Measurements from ENCODE around the gene TRIM31. TPM values are rescaled to one million over a fixed set of nuclear protein-coding genes. Genes with fewer than 3 reads are reported as not detected.

The TRIM31 gene
- total and polyA plus RNA-seq, 5 donors from 2014 or later, result 0.13 to 0.18 TPM; not detected in 3

- peaks cover 9% of the 10 kb centered on the region for H3K27me3 ChIP-seq (ENCODE audit: control insufficient read depth, insufficient read depth, low read length)
- H3K4me3 Mint-ChIP-seq, result peak overlapping the region; percentile 90 to 99 (median 98)
- H3K27ac ChIP-seq (ENCODE audit: insufficient read depth, low read length, poor library complexity, severe bottlenecking), result peak overlapping the region; percentile 99
- no peak for ATAC-seq (ENCODE audit: low read depth in 2 of 2)
- H3K36me3 Mint-ChIP-seq, result peaks cover 38% of the 10 kb centered on the region
- H3K9me3 Mint-ChIP-seq, result peaks cover 0 to 1% (median 0%) of the 10 kb centered on the region in 7 donors
- H3K4me1 Mint-ChIP-seq, result peaks cover 23 to 75% (median 50%) of the 10 kb centered on the region in 4 donors
- peak overlapping the region; percentile 91 for H3K4me3 ChIP-seq (ENCODE audit: low read depth, low read length)
- peaks cover 42% of the 10 kb centered on the region for H3K27me3 Mint-ChIP-seq
- H3K9me3 ChIP-seq (ENCODE audit: control insufficient read depth in 2 of 2, low read length in 2 of 2), result no peaks in the 10 kb centered on the region
- DNase-seq, result no peak
- H3K4me1 ChIP-seq (ENCODE audit: control insufficient read depth, insufficient read depth, low read length, poor library complexity, severe bottlenecking), result peaks cover 38% of the 10 kb centered on the region
- peak overlapping the region; percentile 97 to 99 (median 99) for H3K27ac Mint-ChIP-seq
- H3K36me3 ChIP-seq (ENCODE audit: control insufficient read depth, insufficient read depth, low read length), result peaks cover 38% of the 10 kb centered on the region
These were observed 45.3 kb downstream of the TRIM31 start for GRCh38 chr6:30067460-30068139.

DNA sequence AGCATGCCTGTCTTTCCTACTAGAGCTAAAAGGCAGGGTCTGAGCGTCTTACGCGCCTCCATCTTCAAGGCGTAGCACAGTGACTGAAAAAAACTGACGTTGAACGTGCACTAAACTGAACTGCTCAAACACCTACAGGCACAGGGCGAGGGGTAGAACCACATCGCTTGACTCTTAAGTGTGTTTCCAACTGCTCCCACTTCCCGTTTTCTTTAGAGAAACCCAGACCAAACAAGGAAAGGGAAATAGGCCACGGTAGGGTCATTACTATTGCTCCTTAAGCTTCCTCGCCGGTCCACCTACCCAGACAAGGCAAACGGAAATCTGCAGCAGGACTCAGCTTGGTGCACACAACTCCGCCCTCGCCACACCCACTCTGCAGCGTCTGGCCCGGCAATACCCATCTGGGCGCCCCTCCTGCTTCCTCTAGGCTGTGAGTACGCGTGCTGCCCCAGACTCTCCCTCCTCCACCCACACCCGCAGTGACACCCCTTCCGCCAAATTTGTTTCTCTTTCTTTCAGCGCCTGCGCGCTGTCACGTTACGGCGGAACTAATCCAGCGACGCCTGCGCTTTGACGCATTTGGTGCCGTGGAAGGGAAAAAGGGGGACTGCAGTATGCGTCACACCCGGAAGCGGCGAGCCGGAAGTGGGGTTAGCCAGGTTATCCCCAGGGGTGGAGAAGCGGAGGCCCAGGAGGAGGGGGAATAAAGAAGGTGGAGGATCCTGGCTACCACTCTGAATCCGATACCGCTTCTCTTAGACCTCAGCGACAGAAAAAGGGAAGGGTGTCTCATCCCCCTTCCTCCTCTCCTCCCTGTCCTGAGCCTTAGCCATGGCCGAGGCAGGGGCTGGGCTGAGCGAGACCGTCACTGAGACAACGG lies 46.1 kb downstream of the TRIM31 start, which contains the start of gene PPP1R11:
Gene PPP1R11 (plus strand): TSS at position 622 of the 883 bp plus-strand sequence. CDS start 213 bp downstream, at position 835.
- H3K4me3 Mint-ChIP-seq, result peak within 1 kb of the TSS; percentile 90 to 99 (median 98)
- H3K36me3 ChIP-seq (ENCODE audit: control insufficient read depth, insufficient read depth, low read length), result peaks cover 40% of the 10 kb centered on the region
- peaks cover 33% of the 10 kb centered on the region for H3K36me3 Mint-ChIP-seq
- DNase-seq (peak; percentile 98 to 100 (median 99)), ATAC-seq (ENCODE audit: low read depth in 2 of 2) (peak; percentile 98 to 99)
- peak within 1 kb of the TSS; percentile 94 for H3K4me3 ChIP-seq (ENCODE audit: low read depth, low read length)
- peaks cover 23 to 78% (median 49%) of the 10 kb centered on the region in 4 donors for H3K4me1 Mint-ChIP-seq
- H3K27me3 ChIP-seq (ENCODE audit: control insufficient read depth, insufficient read depth, low read length), result peaks cover 5% of the 10 kb centered on the region
- peak within 1 kb of the TSS; percentile 97 to 99 (median 99) for H3K27ac Mint-ChIP-seq
- H3K4me1 ChIP-seq (ENCODE audit: control insufficient read depth, insufficient read depth, low read length, poor library complexity, severe bottlenecking), result peaks cover 46% of the 10 kb centered on the region
- peaks cover 36% of the 10 kb centered on the region for H3K27me3 Mint-ChIP-seq
- H3K9me3 Mint-ChIP-seq, result peaks cover 0 to 1% (median 0%) of the 10 kb centered on the region in 7 donors
- H3K27ac ChIP-seq (ENCODE audit: insufficient read depth, low read length, poor library complexity, severe bottlenecking), result peak within 1 kb of the TSS; percentile 99
- no peaks in the 10 kb centered on the region for H3K9me3 ChIP-seq (ENCODE audit: control insufficient read depth in 2 of 2, low read length in 2 of 2)

DNA sequence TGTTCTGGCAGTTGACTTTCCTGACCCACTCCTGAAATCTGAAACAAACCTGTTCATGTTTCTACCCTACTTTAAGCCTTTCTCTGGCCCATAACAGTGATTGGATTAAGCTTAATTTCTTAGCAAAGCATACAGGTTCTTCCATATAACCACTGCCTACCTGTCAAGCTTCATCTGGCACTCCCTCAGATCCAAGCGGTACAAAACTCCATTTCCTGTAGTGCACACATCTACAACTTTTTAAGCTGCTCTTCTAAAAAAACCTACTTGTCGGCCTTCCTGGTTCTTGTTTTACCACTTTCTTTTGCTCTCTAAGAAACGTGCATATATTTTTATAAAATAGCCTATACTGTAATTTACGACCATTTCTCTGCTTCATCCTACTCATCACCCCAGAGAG lies 46.8 kb downstream of the TRIM31 start:
- peak in 1 of 3 donors; percentile 46 for DNase-seq
- no peak for ATAC-seq (ENCODE audit: low read depth in 2 of 2)
- H3K9me3 ChIP-seq (ENCODE audit: control insufficient read depth in 2 of 2, low read length in 2 of 2), result no peaks in the 10 kb centered on the region
- Mint-ChIP-seq H3K27ac (peak overlapping the region; percentile 97 to 99 (median 99)), H3K27me3 (peaks cover 39% of the 10 kb centered on the region), H3K4me1 (peaks cover 23 to 80% (median 50%) of the 10 kb centered on the region in 4 donors), H3K9me3 (peaks cover 0 to 1% (median 0%) of the 10 kb centered on the region in 7 donors), H3K4me3 (peak overlapping the region; percentile 90 to 99 (median 98)), H3K36me3 (peaks cover 31% of the 10 kb centered on the region)
- peaks cover 42% of the 10 kb centered on the region for H3K4me1 ChIP-seq (ENCODE audit: control insufficient read depth, insufficient read depth, low read length, poor library complexity, severe bottlenecking)
- H3K4me3 ChIP-seq (ENCODE audit: low read depth, low read length), result peak overlapping the region; percentile 94
- peak overlapping the region; percentile 99 for H3K27ac ChIP-seq (ENCODE audit: insufficient read depth, low read length, poor library complexity, severe bottlenecking)
- peaks cover 40% of the 10 kb centered on the region for H3K36me3 ChIP-seq (ENCODE audit: control insufficient read depth, insufficient read depth, low read length)
- H3K27me3 ChIP-seq (ENCODE audit: control insufficient read depth, insufficient read depth, low read length), result peaks cover 4% of the 10 kb centered on the region

DNA sequence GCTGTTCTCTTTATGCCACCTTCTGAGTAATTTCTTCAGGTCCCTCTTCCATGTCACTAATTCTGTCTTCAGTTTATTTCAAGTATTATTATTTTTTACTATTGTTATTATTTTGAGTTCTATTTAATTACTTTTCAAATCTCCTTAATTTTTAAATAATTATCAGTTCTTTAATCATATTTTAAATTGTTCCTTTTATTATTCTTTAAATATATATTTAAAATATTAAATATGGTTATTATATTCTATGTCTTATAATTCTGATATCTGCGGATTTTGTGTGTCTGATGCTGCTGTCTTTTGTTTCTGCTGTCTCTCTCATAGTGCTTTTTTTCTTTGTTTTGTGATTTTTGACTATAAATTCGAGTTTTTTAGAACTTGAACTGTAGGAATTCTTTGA lies 49.6 kb downstream of the TRIM31 start:
- Histone ChIP-seq H3K4me1 (ENCODE audit: control insufficient read depth, insufficient read depth, low read length, poor library complexity, severe bottlenecking) (peaks cover 46% of the 10 kb centered on the region), H3K27ac (ENCODE audit: insufficient read depth, low read length, poor library complexity, severe bottlenecking) (peak overlapping the region; percentile 99), H3K9me3 (ENCODE audit: control insufficient read depth in 2 of 2, low read length in 2 of 2) (no peaks in the 10 kb centered on the region), H3K4me3 (ENCODE audit: low read depth, low read length) (peak overlapping the region; percentile 63), H3K36me3 (ENCODE audit: control insufficient read depth, insufficient read depth, low read length) (peaks cover 20% of the 10 kb centered on the region), H3K27me3 (ENCODE audit: control insufficient read depth, insufficient read depth, low read length) (no peaks in the 10 kb centered on the region)
- Mint-ChIP-seq H3K4me1 (peaks cover 18 to 76% (median 53%) of the 10 kb centered on the region in 4 donors), H3K36me3 (peaks cover 5% of the 10 kb centered on the region), H3K27me3 (peaks cover 25% of the 10 kb centered on the region), H3K9me3 (no peaks in the 10 kb centered on the region), H3K4me3 (peak overlapping the region; percentile 35 to 99 (median 66)), H3K27ac (peak overlapping the region in 1 of 3 donors; percentile 98)
- no peak for ATAC-seq (ENCODE audit: low read depth in 2 of 2)
- no peak for DNase-seq

GRCh38 chr6:30062471-30063178 lies 50.3 kb downstream of the TRIM31 start:
- H3K4me3 Mint-ChIP-seq, result peak overlapping the region; percentile 92 to 100 (median 98)
- peak overlapping the region; percentile 99 for H3K4me3 ChIP-seq (ENCODE audit: low read depth, low read length)
- peaks cover 24% of the 10 kb centered on the region for H3K36me3 ChIP-seq (ENCODE audit: control insufficient read depth, insufficient read depth, low read length)
- H3K36me3 Mint-ChIP-seq, result peaks cover 4% of the 10 kb centered on the region
- H3K4me1 Mint-ChIP-seq, result peaks cover 11 to 69% (median 47%) of the 10 kb centered on the region in 4 donors
- no peaks in the 10 kb centered on the region for H3K27me3 ChIP-seq (ENCODE audit: control insufficient read depth, insufficient read depth, low read length)
- H3K9me3 ChIP-seq (ENCODE audit: control insufficient read depth in 2 of 2, low read length in 2 of 2), result no peaks in the 10 kb centered on the region
- H3K27ac ChIP-seq (ENCODE audit: insufficient read depth, low read length, poor library complexity, severe bottlenecking), result peak overlapping the region; percentile 99
- peak overlapping the region; percentile 2 to 98 (median 51) for H3K27ac Mint-ChIP-seq
- H3K9me3 Mint-ChIP-seq, result no peaks in the 10 kb centered on the region
- DNase-seq (peak in 1 of 3 donors; percentile 42), ATAC-seq (ENCODE audit: low read depth in 2 of 2) (no peak)
- H3K27me3 Mint-ChIP-seq, result peaks cover 19% of the 10 kb centered on the region
- peaks cover 39% of the 10 kb centered on the region for H3K4me1 ChIP-seq (ENCODE audit: control insufficient read depth, insufficient read depth, low read length, poor library complexity, severe bottlenecking)

DNA sequence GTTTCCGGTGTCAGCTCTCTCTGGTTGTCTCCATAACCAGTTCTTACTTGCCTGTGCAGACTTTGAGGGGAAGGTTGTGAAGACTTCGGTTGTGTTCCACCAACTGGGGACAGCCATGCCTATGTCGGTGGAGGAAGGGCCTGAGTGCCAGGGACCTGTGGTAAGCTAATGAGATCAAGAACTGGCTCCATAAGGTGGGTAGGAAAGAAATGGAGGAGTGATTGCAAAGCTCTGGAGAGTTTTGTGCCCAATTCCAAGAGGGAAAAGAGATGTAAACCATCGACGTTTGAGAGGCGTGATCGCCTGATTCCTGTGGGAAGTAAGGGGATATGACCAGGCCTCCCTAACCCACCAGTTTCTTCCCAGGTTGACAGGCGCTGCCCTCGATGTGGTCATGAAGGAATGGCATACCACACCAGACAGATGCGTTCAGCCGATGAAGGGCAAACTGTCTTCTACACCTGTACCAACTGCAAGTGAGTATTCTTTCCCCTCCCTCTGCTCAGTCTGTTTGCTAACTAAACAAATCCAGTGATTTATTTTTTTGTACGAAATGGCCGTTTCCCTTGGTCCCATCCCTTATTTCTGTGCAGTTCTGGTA lies 50.9 kb downstream of the TRIM31 start:
- Mint-ChIP-seq H3K27ac (peak overlapping the region; percentile 98 to 99 (median 99)), H3K9me3 (no peaks in the 10 kb centered on the region), H3K36me3 (peaks cover 11% of the 10 kb centered on the region), H3K27me3 (peaks cover 12% of the 10 kb centered on the region), H3K4me1 (peaks cover 14 to 65% (median 43%) of the 10 kb centered on the region in 4 donors), H3K4me3 (peak overlapping the region; percentile 92 to 100 (median 98))
- Histone ChIP-seq H3K9me3 (ENCODE audit: control insufficient read depth in 2 of 2, low read length in 2 of 2) (no peaks in the 10 kb centered on the region), H3K27me3 (ENCODE audit: control insufficient read depth, insufficient read depth, low read length) (no peaks in the 10 kb centered on the region), H3K4me1 (ENCODE audit: control insufficient read depth, insufficient read depth, low read length, poor library complexity, severe bottlenecking) (peaks cover 34% of the 10 kb centered on the region), H3K27ac (ENCODE audit: insufficient read depth, low read length, poor library complexity, severe bottlenecking) (peak overlapping the region; percentile 99), H3K36me3 (ENCODE audit: control insufficient read depth, insufficient read depth, low read length) (peaks cover 29% of the 10 kb centered on the region), H3K4me3 (ENCODE audit: low read depth, low read length) (peak overlapping the region; percentile 99)
- ATAC-seq (ENCODE audit: low read depth in 2 of 2), result peak in 1 of 2 donors; percentile 41
- DNase-seq, result peak in 1 of 3 donors; percentile 82

All from CD4-positive, CD25-positive, alpha-beta regulatory T cell (primary cell).